GM18520 (cell line): ENCODE measurements around the gene HECW1.
"Not testable (repeated sequence)": the region's sequence is repeated elsewhere in the genome, so short reads cannot be mapped to it uniquely, and the experiment has no call there.

ENCODE experiments used
- ATAC-seq: cut with Tn5 transposase; IDR thresholded peaks from one replicate; pipeline ENCODE4 v1.9.1; 2021; ENCODE audit not compliant: unreplicated experiment

HECW1 gene

DNA sequence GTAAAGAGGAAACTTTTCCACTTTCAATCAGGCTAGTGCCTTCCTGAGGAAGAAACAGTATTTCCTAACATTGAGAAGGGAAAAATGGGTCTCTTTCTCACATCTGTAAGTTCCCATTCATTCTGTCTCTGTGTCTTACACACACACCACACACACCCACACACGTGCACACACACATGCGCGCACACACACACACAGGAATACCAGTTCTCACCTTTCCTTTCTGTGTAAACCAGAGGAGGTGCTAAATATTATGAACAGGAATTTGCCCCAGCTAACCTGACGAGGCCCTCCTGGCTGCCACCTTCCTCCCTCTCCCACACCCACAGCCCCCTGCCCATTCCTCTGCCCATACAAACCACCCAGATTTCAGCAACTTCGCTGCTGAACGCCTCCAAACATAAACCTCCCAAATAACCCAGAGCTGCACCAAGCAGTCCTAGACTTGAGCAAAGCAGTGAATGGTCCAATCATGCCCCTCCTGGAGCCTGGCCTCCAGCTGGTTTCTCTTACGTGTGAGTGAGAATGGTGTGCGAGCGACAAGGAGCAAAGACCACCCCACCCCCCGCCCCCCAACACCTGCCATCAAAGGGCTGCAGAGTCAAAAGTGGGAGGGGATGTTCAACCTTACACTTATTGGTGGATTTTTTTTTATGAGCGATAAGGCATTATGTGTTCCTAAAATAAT lies 190.5 kb downstream of the HECW1 start:
- no peak for ATAC-seq

DNA sequence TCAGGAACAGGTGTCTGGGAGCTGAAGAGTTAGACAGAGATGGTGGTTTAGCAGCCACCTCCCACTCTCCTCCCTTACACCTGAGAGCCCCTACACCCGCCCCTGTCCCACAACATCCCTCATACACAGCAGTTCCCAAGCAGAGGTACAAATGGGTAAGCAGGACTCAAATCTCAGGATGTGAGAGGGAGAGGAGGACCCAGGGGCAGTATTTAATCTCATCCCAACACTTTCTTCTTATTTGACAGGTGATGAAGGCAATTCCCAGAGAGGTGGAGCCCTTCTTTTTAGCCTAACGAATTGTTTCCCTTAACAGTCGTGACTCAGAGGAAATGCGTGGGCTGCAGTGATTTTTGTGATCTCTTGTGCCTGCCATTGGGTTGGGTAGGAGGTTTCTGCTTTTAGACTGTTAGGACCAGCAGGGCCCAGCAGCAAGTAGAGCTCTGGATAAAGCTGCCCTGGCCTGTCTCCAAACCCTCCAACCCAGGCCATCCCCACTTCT lies 191.3 kb downstream of the HECW1 start:
- ATAC-seq, result no peak

DNA sequence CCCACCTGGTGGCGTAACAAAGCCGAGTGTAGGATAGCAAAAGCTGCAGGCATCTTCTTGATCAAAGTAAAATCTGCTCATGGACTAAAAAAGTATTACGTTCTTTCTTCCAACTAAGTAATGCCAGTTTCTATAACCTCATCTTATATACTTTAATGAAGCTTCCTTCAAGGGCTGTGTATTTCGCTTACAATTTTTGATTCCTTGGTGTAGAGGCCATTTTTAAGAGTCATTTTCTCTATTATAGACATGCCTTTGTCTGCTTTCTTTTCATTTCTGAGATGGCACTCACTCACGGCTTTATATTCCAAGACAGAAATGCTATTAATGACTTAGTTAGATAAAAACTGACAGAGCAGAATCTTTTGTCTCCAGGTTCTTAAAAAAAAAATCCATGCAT lies 194.0 kb downstream of the HECW1 start:
- ATAC-seq, result no peak

DNA sequence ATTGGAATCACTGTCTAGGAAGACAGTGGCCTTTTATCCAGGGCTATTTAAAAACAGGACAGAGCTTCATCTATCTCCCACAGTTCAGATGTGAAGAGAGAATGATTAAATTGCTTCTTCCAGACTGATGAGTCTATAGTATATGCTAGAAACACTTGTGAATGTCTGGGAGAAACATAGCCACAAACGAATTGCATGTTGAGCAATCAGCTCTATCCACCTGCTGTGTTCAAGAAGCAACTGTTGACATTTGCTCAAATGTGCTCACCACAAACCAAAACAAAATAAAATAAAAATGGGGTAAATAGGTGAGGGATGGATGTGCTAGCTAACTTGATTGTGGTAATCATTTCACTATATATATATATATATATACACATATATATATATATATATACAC lies 195.1 kb downstream of the HECW1 start:
- ATAC-seq, result no peak

DNA sequence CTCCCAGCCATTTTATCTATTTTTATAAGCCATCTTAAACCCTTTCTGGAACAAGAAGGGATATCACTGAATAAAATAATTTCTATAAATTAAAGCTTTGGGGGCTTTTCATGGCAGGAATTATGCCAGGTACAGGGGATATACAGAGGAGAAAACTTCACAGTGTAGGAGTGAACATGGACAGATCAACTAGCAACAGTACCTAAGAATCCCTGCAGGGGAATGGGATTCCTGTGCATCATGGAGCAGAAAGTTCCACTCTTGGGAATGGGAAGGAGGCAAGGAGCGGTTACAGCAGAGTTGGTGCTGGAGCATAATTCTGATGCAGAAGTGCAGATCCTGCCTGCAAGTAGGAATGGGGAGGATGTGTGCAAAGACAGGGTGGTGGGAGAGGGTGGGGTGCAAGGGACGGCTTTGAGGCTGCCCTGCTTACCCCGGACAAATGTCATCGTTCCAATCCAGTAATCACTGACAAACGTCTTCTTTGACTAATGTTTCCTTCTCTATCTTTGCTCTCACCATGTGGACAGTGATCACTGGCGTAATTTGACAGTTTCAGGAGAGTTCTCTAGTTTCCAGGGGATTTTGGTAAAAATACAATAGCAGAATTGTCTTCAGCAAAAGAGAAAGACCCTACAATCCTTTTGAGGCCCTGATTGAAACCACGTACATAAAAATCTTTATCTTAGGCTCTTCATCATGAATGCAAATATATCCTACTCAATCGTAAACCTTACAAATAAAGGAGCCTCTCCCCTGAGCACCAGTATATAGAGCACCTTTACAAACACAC lies 196.7 kb downstream of the HECW1 start:
- peak; percentile 37 for ATAC-seq

DNA sequence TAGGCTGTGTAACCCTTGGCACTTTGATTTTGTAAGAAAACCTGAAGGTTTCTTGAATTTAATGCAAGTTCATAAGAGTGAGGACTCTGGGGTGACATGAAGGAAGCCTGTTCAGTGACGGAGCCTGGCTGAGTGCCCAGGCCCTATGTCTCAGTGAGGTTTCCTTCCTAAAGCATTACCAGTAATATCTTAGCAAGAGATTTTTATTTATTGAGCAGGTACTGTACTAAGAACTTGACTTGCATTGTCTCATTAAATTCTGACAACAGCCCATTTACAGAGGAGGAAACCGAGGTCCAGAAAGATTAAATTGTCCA lies 197.2 kb downstream of the HECW1 start:
- no peak for ATAC-seq

DNA sequence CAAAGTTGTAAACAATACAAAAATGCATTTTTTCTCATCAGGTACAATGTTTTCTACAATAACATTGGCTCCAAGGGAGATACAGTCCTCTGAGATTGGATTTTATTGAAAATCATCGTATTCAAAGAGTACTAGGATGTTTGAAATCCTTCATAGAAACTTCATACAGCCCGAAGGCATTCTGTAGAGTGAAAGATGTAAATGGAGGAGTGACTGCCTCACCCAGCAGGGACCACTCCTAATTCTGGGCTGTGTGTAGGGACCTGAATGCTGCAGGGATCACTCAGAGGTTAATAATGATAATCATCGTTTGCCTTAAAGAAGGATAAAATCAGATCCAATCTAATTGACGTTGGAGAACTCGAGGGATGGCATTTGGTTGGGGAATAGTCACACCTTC lies 198.6 kb downstream of the HECW1 start:
- ATAC-seq, result no peak

DNA sequence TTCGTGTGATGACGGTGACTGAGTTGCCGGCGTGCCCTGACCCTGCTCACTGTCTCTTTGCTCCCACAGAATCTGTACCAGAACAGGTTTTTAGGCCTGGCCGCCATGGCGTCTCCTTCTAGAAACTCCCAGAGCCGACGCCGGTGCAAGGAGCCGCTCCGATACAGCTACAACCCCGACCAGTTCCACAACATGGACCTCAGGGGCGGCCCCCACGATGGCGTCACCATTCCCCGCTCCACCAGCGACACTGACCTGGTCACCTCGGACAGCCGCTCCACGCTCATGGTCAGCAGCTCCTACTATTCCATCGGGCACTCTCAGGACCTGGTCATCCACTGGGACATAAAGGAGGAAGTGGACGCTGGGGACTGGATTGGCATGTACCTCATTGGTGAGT lies 199.2 kb downstream of the HECW1 start:
- ATAC-seq, result no peak

DNA sequence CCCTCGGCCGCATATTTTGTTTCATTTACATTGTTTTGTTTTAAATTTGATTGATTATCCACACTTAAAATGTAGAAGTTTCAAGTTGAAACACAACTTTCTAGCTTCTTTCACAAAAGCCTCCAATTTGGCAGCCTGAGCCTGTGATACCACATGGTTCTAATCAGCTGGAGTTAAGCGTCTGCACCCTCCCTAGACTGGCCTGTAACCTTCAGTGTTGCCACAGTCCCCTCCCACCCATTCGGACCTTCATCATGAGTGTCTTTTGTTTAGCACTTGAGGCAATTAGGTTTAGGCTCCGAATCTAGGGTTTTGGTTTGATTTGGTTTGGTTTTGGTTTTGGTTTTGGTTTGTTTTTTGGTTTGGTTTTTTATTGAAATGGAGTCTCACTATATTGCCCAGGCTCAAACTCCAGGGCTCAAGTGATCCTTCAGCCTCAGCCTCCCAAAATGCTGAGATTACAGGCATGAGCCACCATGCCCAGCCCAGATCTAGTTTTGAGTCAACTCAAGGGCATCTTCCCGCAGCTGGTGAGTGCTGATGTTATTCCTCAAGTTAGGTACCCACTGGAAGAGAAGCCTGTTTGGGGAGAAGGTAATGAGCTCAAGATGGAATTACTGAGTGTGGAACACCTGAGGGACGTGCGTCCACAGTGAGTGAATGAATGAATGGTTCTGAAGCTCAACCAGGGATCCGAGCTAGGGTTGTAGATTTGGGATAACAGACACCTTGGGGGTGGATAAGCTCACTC lies 201.4 kb downstream of the HECW1 start:
- ATAC-seq, result no peak

DNA sequence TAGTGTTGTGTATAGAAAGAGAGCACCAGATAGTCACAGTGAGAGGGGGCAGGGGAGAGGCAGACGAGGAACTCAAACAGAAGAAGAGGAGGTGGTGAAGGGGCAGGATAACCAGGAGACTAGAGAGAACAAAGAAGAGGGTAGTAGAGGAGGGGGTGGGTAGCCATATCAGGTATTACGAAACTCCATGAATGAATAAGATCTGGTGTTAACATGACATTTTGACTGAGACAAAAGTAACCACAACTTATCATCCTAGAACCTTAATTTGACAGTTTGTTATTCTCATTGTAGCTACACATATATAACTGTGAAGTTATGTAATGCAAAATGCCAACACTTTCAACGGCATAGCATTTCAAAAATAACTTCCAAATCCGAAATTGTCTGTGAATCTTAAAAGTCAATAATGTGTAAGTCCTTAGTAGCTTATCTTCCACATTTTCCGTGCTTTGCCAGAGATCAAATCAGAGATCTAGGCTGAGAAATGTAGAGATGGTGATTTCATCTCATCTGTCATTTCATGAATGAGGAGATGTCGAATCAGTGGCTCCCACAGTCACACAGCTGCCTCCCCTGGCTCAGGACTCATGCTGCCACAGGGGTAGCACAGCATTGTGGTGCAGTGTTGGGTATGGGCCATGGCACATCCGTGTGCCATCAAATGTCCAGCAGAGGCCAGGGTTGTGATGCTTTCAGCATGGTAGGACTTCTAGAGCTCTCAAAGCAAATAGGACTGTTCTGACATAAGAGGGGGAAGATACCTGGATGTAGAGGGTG lies 202.1 kb downstream of the HECW1 start:
- no peak for ATAC-seq

DNA sequence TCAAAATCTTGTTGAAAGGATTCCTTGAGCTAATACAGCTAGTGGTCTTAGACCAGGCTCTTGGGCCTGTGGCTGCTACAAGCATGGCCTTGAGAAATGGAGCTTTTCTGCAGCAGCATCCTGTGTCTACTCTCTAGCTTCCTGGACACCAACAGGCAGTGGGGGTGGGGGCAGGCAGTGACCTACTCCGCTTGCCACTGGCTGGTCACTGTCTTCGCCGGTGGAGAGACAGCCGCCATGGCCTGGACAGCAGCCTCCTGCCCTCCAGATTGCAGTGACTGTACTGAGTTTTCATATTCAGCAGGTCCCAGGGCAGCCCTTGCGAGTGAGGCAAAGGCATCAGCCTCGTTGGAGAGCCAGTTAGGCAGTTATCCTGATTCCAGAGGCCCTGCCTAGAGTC lies 204.6 kb downstream of the HECW1 start:
- no peak for ATAC-seq

DNA sequence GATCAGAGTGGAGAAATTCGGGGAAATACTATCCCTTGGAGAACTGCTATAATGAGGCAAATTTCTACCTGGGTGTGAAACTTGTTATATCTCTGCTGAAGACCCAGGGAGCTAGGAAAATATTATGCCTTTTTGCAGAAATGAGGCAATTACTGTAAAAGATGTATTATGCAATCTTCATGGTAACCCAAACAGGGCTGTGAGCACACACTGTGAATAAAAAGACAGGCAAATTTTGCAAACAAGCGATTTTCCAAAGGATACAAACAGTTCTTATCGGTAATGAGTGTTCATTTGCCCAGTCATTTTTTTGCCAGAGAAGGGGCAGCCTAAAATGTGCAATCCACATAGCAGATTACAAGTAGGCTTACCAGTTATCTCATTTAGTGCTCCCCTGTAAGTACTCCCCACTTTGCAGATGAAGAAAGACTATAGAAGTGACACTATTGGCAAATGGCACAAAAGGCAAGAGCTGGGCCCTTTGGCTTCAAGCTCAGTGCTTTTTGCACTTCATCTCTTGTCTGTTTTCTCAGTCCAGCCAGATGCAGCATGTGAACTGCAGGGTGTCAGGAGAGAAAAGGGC lies 205.8 kb downstream of the HECW1 start:
- ATAC-seq, result no peak

DNA sequence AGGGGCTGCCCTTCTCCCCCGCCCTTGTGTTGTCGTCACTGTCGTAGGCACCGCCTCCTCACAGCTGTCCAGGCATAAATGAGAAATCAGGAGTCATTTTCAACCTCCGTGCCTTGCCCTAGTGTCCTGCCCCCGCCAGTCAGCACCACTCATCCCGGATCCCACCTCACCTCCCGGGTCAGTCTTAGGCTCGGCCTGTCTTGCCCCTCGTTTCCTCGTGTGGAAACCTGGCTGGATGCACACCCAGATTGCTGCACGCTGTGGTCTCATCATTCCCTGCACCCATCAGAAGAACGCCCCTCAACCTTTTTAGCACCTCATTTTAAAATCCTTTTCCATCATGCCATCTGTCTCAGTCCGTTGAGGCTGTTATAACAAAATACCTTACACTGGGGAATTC lies 213.1 kb downstream of the HECW1 start:
- no peak for ATAC-seq

DNA sequence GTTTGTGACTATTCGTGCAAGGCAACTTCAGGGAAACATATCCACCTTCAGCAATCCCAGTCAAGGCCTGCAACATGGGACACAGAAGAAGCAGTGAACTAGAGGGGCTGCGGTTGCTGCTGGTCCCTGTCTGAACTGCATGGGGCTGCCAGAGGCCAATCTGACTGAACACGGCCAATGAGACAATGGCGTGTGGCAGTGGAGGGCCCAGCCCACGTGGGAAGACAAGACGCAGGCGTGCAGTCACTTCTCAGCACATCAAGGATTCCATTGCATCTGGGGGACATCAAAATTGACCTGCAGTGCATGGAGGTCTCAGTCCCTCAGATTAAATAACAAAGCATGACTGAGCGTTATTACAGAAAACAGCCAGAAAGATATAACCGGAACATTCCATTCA lies 215.9 kb downstream of the HECW1 start:
- no peak for ATAC-seq

DNA sequence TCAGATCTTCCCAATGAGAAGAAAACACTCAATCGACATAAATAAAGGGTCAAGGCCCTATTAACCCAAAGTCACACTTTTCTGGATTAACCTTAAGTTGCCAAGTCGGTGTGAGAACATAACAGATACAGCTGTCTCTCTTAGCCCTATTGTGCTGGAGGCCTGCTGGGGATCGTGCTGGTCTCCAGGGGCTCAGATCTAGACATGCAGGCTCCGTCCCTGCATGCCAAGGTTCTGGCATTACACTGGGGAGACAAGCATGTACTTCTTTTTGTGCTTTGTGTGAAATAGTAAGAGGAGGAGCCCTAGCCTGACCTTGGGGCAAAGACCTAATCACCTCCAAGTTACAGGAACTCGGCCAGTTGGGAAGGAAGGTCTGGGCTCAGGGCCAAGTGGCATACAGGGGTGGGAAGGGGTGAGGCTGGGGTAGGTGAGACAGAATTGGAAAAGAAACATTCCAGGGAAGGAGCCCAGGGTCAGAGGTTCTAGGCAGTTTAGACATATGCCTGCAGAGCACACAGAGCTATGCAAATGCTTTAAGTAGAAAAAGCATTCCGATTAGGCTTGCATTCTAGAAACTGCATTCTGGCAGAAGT lies 216.4 kb downstream of the HECW1 start:
- ATAC-seq, result no peak

DNA sequence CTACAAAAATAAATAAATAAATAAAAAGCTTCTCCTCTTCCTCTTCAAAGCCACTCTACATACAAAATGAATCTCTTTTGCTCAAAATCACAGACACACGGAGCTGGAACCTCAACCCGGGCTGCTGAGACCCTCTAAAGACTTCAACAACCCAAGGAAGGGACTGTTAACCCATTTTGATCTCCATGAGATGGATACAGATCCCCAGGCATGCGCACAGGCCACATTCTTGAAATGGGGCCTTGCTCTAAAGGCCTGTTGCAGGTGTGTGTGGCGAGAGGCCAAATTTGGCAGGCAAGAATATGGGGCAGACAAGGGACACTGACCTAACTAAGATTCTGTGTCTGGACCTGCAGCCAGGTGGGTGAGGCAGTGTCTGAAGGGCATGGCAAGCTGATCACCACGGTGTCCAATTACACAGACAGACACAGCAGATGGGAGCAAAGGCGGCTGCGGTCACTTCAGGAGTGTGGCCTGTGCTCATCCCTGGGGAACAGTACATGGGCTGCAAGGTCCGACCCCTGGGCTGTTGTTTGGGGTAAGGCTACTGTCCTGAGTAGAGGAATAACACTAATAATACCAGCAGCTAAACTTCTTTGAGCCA lies 219.8 kb downstream of the HECW1 start:
- no peak for ATAC-seq

DNA sequence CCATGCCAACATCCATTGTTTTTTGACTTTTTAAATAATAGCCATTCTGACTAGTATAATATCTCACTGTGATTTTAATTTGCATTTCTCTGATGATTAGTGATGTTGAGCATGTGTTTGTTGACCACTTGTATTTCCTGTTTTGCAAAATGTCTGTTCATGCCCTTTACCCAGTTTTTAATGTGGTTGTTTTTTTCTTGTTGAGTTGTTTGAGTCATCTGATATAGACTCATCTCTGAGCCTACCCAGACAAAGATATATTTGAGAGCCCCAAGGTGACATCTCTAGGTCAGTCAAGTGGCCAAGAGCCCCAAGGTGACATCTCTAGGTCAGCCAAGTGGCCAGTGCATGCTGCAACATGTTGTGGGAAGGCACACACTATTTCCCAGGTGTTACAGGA lies 224.7 kb downstream of the HECW1 start:
- no peak for ATAC-seq

DNA sequence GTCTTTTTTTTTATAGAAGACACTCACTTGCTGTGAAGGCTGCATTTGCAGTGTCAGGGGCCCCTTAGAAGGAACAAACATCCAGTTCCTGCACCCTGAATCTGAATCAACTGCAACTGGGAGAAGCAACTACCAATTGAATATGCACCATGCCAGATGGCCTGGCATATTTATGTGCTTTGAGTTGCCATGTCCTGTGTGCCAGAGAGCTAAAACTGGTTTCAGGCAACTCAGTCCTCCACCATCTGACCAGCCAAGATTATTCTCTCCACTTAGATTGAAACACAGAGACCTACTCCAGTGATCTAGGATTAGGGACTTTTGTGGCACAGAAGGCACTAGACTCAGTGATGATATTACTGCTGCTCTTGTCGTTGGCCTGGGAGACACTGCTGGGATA lies 225.4 kb downstream of the HECW1 start:
- no peak for ATAC-seq

DNA sequence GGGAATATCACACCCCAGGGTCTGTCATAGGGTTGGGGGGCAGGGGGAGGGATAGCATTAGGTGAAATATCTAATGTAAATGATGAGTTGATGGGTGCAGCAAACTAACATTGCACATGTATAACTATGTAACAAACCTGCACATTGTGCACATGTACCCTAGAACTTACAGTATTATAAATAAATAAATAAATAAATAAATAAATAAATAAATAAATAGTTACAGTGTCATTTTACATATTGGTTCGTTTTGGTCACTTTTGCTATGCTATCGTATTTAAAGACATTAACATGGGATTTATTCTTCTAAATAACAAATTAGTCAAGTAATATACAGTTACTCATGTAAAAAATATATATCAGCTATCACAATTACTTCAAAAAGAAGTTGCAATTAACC lies 228.7 kb downstream of the HECW1 start:
- no peak for ATAC-seq

DNA sequence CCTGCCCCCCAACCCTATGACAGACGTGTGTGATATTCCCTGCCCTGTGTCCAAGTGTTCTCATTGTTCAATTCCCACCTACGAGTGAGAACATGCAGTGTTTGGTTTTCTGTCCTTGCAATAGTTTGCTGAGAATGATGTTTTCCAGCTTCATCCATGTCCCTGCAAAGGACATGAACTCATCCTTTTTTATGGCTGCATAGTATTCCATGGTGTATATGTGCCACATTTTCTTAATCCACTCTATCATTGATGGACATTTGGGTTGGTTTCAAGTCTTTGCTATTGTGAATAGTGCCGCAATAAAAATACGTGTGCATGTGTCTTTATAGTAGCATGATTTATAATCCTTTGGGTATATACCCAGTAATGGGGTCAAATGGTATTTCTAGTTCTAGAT lies 231.0 kb downstream of the HECW1 start:
- ATAC-seq, result not testable (repeated sequence)
